Breast epithelium (tissue), 4 donors: Measurements from ENCODE around the gene PPIP5K2. TPM values are rescaled to one million over a fixed set of nuclear protein-coding genes. Genes with fewer than 3 reads are reported as not detected.

ENCODE experiments used
- DNase-seq, 2 donors: peaks; one replicate each; pipeline ENCODE4 v3.0.0-alpha.2; 2019; ENCODE audit warnings: low spot score in 2 of 2
- H3K27ac ChIP-seq, 2 donors: fragments of 200-600 bp; sonication (generic) in 1 of 2; one replicate each; pipeline ENCODE4 v1.5.1; 2016 to 2019; ENCODE audit warnings: mild to moderate bottlenecking in 1 of 2
- H3K27me3 ChIP-seq, 2 donors: fragments of 200-600 bp; sonication (generic) in 1 of 2; one replicate each; pipeline versions ENCODE4 v1.5.1 to v1.6.0; 2017 to 2019; ENCODE audit warnings: control low read depth in 1 of 2, mild to moderate bottlenecking in 1 of 2
- H3K36me3 ChIP-seq: fragments of 200-600 bp; one replicate; pipeline ENCODE4 v1.5.1; 2019
- H3K4me1 ChIP-seq, 2 donors: fragments of 200-600 bp; sonication (generic); one replicate each; pipeline ENCODE4 v1.5.1; 2016 to 2019; ENCODE audit warnings: control low read depth in 1 of 2
- H3K4me3 ChIP-seq, 3 donors: fragments of 200-600 bp; sonication (generic); 1 replicate in 2 of 3; 2 replicates in 1 of 3; pipeline ENCODE4 v1.5.1; 2016 to 2019; ENCODE audit warnings: mild to moderate bottlenecking in 3 of 3, moderate library complexity in 2 of 3
- H3K9me3 ChIP-seq, 2 donors: fragments of 200-600 bp; sonication (generic) in 1 of 2; one replicate each; pipeline ENCODE4 v1.5.1; 2016 to 2019; ENCODE audit warnings: control low read depth in 1 of 2
- POLR2A ChIP-seq: fragments of 450-650 bp; IDR thresholded peaks from one replicate; pipeline ENCODE4 v1.6.1; 2016; ENCODE audit warnings: antibody characterized with exemption, mild to moderate bottlenecking, moderate library complexity
- POLR2AphosphoS5 ChIP-seq, 3 donors: sonication (generic); formaldehyde crosslinking; IDR thresholded peaks; one replicate each; pipeline ENCODE4 v1.6.1; 2017; ENCODE audit warnings: antibody characterized with exemption in 3 of 3
- intact Hi-C: fragments of 100-400 bp; cut with DNase I; formaldehyde crosslinking; loops from one replicate; pipeline ENCODE4 v1.15.1; 2023; ENCODE audit warnings: low total_unique reads
- total RNA-seq, 3 donors: library from RNA; depleted of rRNA; stranded (reverse); fragments of >200 nt; gene quantifications; one replicate each; pipeline ENCODE4 v1.1.0, GENCODE V29; 2016
- TF ChIP-seq, protein P1 (sequence below), 3 donors: fragments of 450-650 bp; IDR thresholded peaks; one replicate each; pipeline ENCODE4 v1.5.1; 2016 to 2017; ENCODE audit warnings: antibody characterized with exemption in 3 of 3, mild to moderate bottlenecking in 3 of 3, moderate library complexity in 3 of 3

Gene PPIP5K2
- total RNA-seq, 3 donors from 2014 or later: 42.7 to 69.1 (median 43.9) TPM

DNA sequence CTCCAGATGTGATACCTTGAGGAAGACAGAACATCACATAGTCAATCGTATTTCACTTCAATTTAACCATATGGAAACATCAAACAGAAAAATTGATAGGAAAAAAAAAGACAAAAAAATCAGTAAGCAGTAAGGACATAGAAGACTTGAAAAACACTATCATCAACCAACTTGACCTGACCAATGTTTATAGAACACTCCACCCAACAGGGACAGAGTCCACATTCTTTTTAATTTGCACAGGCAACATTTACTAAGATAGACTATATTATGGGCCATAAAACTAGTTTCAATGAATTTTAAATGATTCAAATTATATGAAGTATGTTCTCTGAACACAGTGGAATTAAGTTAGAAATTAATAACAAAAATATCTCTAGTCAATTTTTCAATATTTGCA, 117.7 kb downstream of the PPIP5K2 start:
- no peaks in the 10 kb centered on the region for H3K4me1 ChIP-seq
- H3K27ac ChIP-seq: no peak overlapping the region
- TF ChIP-seq POLR2A: no peak
- TF ChIP-seq, protein P1, sequence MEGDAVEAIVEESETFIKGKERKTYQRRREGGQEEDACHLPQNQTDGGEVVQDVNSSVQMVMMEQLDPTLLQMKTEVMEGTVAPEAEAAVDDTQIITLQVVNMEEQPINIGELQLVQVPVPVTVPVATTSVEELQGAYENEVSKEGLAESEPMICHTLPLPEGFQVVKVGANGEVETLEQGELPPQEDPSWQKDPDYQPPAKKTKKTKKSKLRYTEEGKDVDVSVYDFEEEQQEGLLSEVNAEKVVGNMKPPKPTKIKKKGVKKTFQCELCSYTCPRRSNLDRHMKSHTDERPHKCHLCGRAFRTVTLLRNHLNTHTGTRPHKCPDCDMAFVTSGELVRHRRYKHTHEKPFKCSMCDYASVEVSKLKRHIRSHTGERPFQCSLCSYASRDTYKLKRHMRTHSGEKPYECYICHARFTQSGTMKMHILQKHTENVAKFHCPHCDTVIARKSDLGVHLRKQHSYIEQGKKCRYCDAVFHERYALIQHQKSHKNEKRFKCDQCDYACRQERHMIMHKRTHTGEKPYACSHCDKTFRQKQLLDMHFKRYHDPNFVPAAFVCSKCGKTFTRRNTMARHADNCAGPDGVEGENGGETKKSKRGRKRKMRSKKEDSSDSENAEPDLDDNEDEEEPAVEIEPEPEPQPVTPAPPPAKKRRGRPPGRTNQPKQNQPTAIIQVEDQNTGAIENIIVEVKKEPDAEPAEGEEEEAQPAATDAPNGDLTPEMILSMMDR (IDR thresholded peaks at IDR 0.05): no peak
- TF ChIP-seq POLR2AphosphoS5 (IDR thresholded peaks at IDR 0.05): no peak
- DNase-seq: no peak
- H3K27me3 ChIP-seq: no peaks in the 10 kb centered on the region
- peaks cover 0 to 10% of the 10 kb centered on the region in 2 donors for H3K9me3 ChIP-seq
- intact Hi-C loops: no loop called here
- no peak overlapping the region for H3K4me3 ChIP-seq
- no peaks in the 10 kb centered on the region for H3K36me3 ChIP-seq

DNA sequence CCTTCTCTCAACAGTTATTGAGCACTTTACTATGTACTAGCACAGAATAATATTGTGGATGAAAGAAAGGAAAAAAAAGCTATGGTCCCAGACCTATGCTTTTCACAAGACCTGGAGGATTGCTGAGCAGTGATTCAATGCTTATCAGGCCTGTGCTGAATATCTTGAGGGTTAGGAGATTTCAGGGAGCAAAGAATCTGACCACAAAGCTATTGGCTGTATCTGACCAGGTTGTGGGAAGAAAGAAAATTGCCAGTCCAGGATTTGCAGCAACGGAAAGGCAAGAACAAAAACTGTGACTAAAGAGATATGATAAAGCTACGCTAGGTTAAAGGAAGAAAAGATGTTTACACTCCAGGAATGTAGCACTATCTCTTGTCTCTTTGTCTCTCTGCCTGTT, 123.6 kb downstream of the PPIP5K2 start:
- no peak for DNase-seq
- peaks cover 0 to 10% of the 10 kb centered on the region in 2 donors for H3K9me3 ChIP-seq
- no peak for TF ChIP-seq POLR2AphosphoS5 (IDR thresholded peaks at IDR 0.05)
- TF ChIP-seq, protein P1 (IDR thresholded peaks at IDR 0.05): no peak
- no peak for TF ChIP-seq POLR2A
- H3K4me3 ChIP-seq: no peak overlapping the region
- no peaks in the 10 kb centered on the region for H3K36me3 ChIP-seq
- intact Hi-C loops: no loop called here
- no peaks in the 10 kb centered on the region for H3K27me3 ChIP-seq
- H3K4me1 ChIP-seq: no peaks in the 10 kb centered on the region
- H3K27ac ChIP-seq: no peak overlapping the region

DNA sequence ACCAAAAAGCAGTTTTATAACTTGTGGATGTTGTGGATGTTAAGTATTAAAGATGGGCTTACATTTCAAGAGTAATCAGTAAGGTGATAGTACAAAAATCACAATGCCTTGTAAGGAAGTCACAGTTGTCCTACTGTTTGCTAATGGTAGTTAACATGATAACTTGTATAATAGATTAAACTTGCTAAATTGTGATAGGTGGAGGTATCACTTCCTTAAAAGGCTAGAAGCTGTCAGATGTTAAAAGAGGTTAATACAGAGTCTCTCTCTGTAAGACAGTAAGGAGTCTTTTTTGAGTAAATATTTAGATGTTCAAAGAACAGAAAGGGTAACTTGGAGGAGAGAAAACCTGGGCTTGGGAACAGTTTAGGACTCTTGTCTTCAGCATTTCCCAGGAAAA, 124.3 kb downstream of the PPIP5K2 start:
- TF ChIP-seq POLR2A (no peak), POLR2AphosphoS5 (IDR thresholded peaks at IDR 0.05) (no peak)
- TF ChIP-seq, protein P1 (IDR thresholded peaks at IDR 0.05): no peak
- Histone ChIP-seq H3K4me1 (no peaks in the 10 kb centered on the region), H3K4me3 (no peak overlapping the region), H3K27ac (no peak overlapping the region), H3K36me3 (no peaks in the 10 kb centered on the region), H3K27me3 (no peaks in the 10 kb centered on the region), H3K9me3 (peaks cover 0 to 3% of the 10 kb centered on the region in 2 donors)
- intact Hi-C loops: no loop called here
- no peak for DNase-seq

DNA sequence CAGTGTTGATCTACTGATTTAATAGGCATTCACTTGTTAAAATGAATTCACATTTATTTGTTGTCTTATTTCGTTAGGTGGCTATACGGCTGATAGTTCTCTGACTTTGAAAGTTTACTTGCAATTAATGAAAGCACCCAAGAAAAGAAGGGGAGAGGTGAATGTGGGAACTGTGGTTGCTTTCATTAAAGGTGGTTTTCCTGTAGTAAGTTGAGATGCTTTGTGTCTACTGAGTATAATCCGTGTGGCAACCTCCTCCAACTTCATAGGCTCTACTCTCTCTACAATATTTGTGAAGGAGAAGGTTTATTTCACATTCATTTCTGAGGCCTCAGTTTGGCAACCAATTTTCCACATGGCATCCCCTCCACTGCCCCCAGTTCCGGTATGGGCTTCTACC, 125.7 kb downstream of the PPIP5K2 start:
- Histone ChIP-seq H3K27ac (no peak overlapping the region), H3K9me3 (no peaks in the 10 kb centered on the region), H3K4me3 (no peak overlapping the region), H3K4me1 (no peaks in the 10 kb centered on the region), H3K36me3 (no peaks in the 10 kb centered on the region), H3K27me3 (no peaks in the 10 kb centered on the region)
- DNase-seq: no peak
- intact Hi-C loops: no loop called here
- TF ChIP-seq POLR2A (no peak), POLR2AphosphoS5 (IDR thresholded peaks at IDR 0.05) (no peak)
- TF ChIP-seq, protein P1 (IDR thresholded peaks at IDR 0.05): no peak

DNA sequence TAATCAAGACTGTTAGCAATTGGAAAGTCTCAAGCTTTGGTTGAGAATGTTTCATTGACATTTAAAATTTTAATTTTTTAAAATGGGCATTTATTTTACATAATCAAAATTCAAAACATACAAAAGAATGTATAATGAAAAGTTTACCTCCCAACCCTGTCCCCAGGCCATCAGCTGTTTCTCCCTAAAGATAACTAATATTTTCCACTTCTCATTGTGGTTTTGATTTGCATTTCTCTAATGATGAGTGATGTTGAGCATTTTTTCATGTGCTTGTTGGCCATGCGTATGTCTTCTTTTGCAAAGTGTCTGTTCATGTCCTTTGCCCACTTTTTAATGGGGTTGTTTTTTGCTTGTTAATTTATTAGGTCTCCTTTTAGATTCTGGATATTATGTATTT, 127.0 kb downstream of the PPIP5K2 start:
- intact Hi-C loops: no loop called here
- H3K27me3 ChIP-seq: no peaks in the 10 kb centered on the region

More for the DNA sequence above, 127.0 kb downstream of the PPIP5K2 start:
- H3K9me3 ChIP-seq: no peaks in the 10 kb centered on the region
- TF ChIP-seq POLR2A: no peak
- TF ChIP-seq, protein P1 (IDR thresholded peaks at IDR 0.05): no peak
- TF ChIP-seq POLR2AphosphoS5 (IDR thresholded peaks at IDR 0.05): no peak
- H3K36me3 ChIP-seq: no peaks in the 10 kb centered on the region
- H3K4me3 ChIP-seq: no peak overlapping the region
- no peaks in the 10 kb centered on the region for H3K4me1 ChIP-seq
- DNase-seq: no peak
- H3K27ac ChIP-seq: no peak overlapping the region
